WERI-Rb-1 (cell line): ENCODE measurements around the gene OR7D2.
A peak's percentile ranks its signal among the peaks of the same experiment; 100 is the strongest.

Experiments
- DNase-seq: peaks from one replicate; pipeline ENCODE4 v3.0.0-alpha.2; 2020
- H3K27ac ChIP-seq: fragments of 250-450 bp; sonication (Bioruptor Pico); 2 replicates; pipeline ENCODE4 v1.5.1; 2020; ENCODE audit warnings: mild to moderate bottlenecking, moderate library complexity
- H3K27me3 ChIP-seq: fragments of 250-450 bp; sonication (Bioruptor Pico); 2 replicates; pipeline ENCODE4 v1.5.1; 2021; ENCODE audit warnings: mild to moderate bottlenecking, low read depth, moderate library complexity; ENCODE audit not compliant: insufficient read depth, severe bottlenecking
- H3K36me3 ChIP-seq: fragments of 250-450 bp; sonication (Bioruptor Pico); 2 replicates; pipeline ENCODE4 v1.5.1; 2020; ENCODE audit warnings: mild to moderate bottlenecking, moderate library complexity
- H3K4me3 ChIP-seq: 2 replicates; pipeline ENCODE4 v1.5.1; 2011; ENCODE audit warnings: low read depth, mild to moderate bottlenecking, control low read depth, low read length
- H3K9me3 ChIP-seq: fragments of 250-450 bp; sonication (Bioruptor Pico); 2 replicates; pipeline ENCODE4 v1.5.1; 2021; ENCODE audit warnings: mild to moderate bottlenecking, moderate library complexity; ENCODE audit not compliant: severe bottlenecking
- TF ChIP-seq, protein P1 (sequence below): IDR thresholded peaks from 2 replicates; pipeline ENCODE4 v1.5.1; 2011; ENCODE audit warnings: low read depth, mild to moderate bottlenecking, control low read depth, inconsistent platforms, low read length

The OR7D2 gene

DNA sequence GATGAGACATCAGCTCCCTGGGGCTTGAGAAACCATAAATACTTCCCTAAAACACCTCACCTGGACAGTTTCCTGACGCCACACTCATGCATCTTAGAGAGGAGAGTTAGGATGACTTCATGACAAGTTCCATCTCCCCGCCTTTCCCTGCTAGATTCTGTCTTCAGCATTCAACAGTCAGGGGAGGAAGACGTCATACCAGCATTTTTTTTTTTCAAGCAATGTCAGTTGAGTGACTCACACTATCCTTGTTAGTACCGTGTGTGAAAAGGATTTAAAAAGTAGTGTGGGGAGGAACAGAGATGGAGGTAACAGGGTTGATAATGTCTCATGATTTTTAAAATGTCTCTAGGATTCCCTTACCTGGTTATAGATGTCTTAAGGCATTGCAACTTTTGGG, at the start of gene OR7D2:
Gene OR7D2, plus strand, starts transcription at position 79 of the 400 bp plus-strand sequence. CDS start 6,803 bp downstream, outside the sequence.
- Histone ChIP-seq H3K4me3 (no peak within 1 kb of the TSS), H3K9me3 (no peaks in the 10 kb centered on the region), H3K27ac (no peak within 1 kb of the TSS), H3K27me3 (peaks cover 2% of the 10 kb centered on the region), H3K36me3 (no peaks in the 10 kb centered on the region)
- TF ChIP-seq, protein P1, sequence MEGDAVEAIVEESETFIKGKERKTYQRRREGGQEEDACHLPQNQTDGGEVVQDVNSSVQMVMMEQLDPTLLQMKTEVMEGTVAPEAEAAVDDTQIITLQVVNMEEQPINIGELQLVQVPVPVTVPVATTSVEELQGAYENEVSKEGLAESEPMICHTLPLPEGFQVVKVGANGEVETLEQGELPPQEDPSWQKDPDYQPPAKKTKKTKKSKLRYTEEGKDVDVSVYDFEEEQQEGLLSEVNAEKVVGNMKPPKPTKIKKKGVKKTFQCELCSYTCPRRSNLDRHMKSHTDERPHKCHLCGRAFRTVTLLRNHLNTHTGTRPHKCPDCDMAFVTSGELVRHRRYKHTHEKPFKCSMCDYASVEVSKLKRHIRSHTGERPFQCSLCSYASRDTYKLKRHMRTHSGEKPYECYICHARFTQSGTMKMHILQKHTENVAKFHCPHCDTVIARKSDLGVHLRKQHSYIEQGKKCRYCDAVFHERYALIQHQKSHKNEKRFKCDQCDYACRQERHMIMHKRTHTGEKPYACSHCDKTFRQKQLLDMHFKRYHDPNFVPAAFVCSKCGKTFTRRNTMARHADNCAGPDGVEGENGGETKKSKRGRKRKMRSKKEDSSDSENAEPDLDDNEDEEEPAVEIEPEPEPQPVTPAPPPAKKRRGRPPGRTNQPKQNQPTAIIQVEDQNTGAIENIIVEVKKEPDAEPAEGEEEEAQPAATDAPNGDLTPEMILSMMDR: no peak
- DNase-seq: no peak

DNA sequence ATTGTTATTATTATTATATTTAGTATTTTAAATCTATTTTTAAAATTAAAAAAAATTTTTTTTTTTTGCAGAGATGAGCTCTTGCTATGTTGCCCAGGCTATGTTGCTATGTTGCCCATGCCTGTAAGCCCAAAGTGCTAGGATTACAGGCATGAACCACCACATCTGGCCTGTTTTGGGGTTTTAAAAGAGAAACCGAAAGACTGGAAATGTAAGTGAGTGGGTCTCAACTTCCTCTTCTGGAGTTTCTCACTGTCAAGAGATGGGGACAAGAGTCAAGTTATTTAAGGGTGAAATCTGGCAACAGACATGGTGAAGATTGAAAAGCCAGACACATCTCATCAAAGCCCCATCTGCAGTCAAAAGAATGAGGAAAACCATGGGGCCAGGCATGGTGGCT, 47.8 kb upstream of the OR7D2 start:
- no peak overlapping the region for H3K4me3 ChIP-seq
- DNase-seq: no peak
- H3K27me3 ChIP-seq: peaks cover 67% of the 10 kb centered on the region
- TF ChIP-seq, protein P1: no peak
- H3K27ac ChIP-seq: no peak overlapping the region
- H3K9me3 ChIP-seq: no peaks in the 10 kb centered on the region
- H3K36me3 ChIP-seq: no peaks in the 10 kb centered on the region

DNA sequence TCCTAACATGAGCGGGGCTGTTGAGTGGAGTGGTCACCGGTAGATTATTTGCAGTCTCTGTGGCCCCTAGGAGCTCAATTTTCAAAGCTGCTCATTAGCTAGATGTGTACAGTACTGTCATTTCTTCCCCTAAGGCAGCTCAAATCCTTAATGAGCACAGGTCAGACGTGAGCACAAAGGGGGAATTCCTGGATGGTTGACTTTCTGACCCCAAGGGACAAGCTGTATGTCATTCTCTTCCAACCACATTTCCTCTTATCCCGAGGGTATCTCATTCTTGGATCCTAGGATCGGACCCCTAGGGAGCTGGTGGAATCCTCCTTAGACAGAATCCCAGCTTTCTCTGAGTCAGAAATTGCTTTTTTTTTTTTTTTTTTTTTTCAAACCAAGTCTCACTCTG, 46.4 kb upstream of the OR7D2 start:
- H3K9me3 ChIP-seq: no peaks in the 10 kb centered on the region
- no peak overlapping the region for H3K4me3 ChIP-seq
- H3K27ac ChIP-seq: no peak overlapping the region
- peaks cover 70% of the 10 kb centered on the region for H3K27me3 ChIP-seq
- TF ChIP-seq, protein P1: no peak
- no peaks in the 10 kb centered on the region for H3K36me3 ChIP-seq
- no peak for DNase-seq

DNA sequence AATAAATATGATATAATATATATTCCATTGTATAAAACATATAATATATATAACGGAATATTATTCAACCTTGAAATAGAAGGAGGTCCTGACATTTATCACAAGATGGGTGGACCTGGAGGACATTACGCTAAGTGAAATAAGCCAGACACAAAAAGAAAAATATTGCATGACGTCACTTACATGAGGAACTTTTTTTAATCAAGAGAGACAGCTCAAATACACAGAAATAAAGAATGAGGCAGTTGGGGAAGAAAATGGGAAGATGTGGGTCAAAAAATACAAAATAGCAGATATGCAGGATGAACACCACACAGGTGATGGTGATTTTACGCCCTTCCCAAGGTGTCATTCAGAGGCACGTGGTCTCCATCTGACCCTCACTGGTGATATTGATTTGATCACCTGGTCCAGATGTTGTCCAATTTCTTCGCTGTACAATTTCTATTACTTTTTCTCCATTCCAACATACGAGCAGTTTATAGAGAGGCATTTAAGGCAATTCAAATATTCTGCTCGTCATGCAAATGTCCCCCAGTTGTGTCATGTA, 39.1 kb upstream of the OR7D2 start:
- no peak for DNase-seq
- Histone ChIP-seq H3K27me3 (peaks cover 12% of the 10 kb centered on the region), H3K36me3 (peaks cover 11% of the 10 kb centered on the region), H3K9me3 (no peaks in the 10 kb centered on the region), H3K27ac (peak overlapping the region; percentile 88), H3K4me3 (peak overlapping the region; percentile 65)
- TF ChIP-seq, protein P1: no peak

DNA sequence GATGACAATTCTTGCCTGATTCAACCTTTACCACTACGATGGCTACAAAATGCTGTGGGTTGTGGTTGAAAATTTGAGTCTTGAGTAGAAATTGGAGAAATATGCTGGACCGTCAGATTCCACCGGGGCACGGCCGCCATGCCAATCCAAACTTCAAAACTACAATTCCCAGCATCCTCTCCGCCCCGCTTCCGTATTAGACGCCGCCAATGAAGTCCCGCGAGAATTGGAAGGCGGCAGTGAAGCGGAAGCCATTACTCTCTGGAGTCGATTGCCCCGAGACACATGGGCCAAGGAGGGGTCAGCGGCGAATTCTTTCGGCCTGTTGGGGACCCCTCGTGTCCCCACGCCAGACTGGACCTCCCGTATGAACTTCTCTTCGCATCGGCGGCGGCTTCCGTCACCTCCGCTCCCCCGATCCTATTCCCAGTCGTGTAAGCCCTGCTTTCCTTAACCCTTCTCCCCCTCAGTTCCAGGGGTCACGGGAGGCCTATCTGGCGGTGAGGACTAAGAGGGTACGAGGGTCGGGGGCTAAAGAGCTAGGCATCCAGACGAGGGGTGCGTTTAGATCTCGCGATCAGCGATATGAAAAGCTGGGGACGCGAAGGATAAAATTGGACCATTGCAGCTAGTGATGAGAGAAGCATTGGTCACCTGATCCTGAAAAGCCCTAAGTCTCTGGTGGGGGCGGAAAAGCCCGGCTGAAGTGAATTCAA, 38.5 kb upstream of the OR7D2 start, which contains the start of gene ZNF317:
Gene ZNF317, plus strand, starts transcription at position 239 of the 716 bp plus-strand sequence. CDS start 15,620 bp downstream, outside the sequence.
- peaks cover 11% of the 10 kb centered on the region for H3K36me3 ChIP-seq
- H3K4me3 ChIP-seq: peak within 1 kb of the TSS; percentile 65
- peaks cover 4% of the 10 kb centered on the region for H3K9me3 ChIP-seq
- TF ChIP-seq, protein P1: no peak
- peak; percentile 89 for DNase-seq
- H3K27ac ChIP-seq: peak within 1 kb of the TSS; percentile 88
- H3K27me3 ChIP-seq: peaks cover 8% of the 10 kb centered on the region
